ENCODE results near the gene SPATA21.
"Not testable (repeated sequence)": the region's sequence is repeated elsewhere in the genome, so short reads cannot be mapped to it uniquely, and the experiment has no call there.

- TF ChIP-seq POLR2A (IDR thresholded peaks at IDR 0.05; ENCODE audit: low read depth, low read length); POLR2AphosphoS5 (IDR thresholded peaks at IDR 0.05; ENCODE audit: low read depth, low read length); TAF1 (IDR thresholded peaks at IDR 0.05; ENCODE audit: borderline replicate concordance, low read depth, low read length): not testable (repeated sequence)
These were observed 38.8 kb upstream of the SPATA21 start for GRCh38 chr1:16475771-16476770.
